ENCODE results near the gene ACOXL.

ACOXL gene

DNA sequence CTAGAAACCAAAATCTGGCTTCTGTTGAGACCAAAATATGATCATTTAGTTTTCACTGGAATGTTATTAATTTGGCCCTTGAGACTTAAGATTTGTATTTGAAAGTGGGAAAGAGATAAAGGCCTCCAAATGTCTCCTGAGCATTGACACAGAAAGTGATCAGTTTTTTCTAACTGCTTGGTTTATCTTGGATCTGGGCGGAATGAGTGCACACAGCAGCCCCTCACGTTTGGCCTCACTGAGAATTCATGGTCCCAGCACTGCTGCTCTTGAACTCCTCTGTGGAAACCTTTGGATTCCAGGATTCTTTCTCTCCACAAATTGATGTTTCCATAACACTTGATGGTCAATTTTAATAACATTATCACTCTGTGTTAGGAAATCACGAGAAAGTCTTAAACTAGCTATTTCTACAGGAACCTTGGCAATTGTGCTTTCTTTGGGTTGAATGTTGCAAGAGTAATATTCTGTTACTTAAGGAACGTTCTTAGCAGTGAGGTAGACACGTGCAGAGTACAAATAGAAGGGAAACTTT lies 208.1 kb downstream of the ACOXL start:
- TF ChIP-seq, protein P1, sequence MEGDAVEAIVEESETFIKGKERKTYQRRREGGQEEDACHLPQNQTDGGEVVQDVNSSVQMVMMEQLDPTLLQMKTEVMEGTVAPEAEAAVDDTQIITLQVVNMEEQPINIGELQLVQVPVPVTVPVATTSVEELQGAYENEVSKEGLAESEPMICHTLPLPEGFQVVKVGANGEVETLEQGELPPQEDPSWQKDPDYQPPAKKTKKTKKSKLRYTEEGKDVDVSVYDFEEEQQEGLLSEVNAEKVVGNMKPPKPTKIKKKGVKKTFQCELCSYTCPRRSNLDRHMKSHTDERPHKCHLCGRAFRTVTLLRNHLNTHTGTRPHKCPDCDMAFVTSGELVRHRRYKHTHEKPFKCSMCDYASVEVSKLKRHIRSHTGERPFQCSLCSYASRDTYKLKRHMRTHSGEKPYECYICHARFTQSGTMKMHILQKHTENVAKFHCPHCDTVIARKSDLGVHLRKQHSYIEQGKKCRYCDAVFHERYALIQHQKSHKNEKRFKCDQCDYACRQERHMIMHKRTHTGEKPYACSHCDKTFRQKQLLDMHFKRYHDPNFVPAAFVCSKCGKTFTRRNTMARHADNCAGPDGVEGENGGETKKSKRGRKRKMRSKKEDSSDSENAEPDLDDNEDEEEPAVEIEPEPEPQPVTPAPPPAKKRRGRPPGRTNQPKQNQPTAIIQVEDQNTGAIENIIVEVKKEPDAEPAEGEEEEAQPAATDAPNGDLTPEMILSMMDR (conservative IDR thresholded peaks at IDR 0.05; ENCODE audit: low read depth), result no peak
- H3K27ac ChIP-seq, result no peak overlapping the region
- CTCF ChIA-PET, result interaction anchor here (0.6 kb wide), 2 partner anchors 19 to 41 kb away, joined by 3 read pairs; no protein-coding TSS in a partner anchor
- POLR2A ChIA-PET (ENCODE audit: low non-redundant PET), result no interaction called here
- DNase-seq (ENCODE audit: low spot score), result no peak

DNA sequence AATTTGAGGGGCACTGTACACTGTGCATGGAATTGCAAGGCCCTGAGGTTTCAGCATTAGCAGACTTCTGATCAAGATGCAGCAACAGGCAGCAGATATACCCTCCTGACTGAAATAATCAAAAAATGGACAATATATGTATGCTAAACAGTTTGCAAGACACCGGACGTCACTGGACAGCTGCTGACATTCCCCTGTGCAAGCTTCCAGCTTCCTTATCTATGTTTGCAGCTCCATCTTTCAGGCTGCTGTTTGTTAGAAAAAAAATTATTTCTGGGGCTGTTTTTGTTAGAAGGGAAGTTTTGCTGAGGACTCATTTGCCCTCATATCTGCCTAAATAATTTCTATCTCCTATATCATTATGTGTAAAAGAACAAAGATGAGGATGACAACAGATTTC lies 208.9 kb downstream of the ACOXL start:
- ChIA-PET CTCF (interaction anchor here (0.6 kb wide), 3 partner anchors 18 to 239 kb away, joined by 3 read pairs; no protein-coding TSS in a partner anchor), POLR2A (ENCODE audit: low non-redundant PET) (no interaction called here)
- TF ChIP-seq, protein P1 (conservative IDR thresholded peaks at IDR 0.05; ENCODE audit: low read depth), result no peak
- no peak for DNase-seq (ENCODE audit: low spot score)
- H3K27ac ChIP-seq, result no peak overlapping the region

DNA sequence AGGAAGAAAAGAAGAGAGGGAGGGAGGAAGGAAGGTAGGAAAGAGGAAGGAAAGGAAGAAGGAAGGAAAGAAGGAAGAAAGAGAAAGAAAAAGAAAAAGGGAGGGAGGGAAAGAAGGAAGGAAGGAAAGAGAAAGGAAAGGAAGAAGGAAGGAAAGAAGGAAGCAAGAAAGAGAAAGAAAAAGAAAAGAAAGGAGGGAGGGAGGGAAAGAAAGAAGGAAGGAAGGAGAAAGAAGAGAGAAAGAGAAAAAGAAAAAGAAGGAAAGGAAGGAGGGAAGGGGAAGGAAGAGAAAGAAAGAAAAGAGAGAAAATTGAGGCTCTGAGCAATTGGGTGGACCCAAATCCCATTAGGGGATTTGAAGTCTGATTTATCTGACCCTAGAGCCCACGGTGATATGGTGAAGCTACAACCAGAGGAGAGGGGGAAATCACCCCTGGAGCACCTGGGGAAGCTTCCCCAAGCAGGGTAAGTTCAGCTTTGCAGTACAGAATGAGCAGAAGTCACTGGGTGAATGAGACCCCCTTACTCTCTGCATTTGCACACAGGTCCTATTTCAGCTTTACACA lies 210.8 kb downstream of the ACOXL start:
- H3K27ac ChIP-seq, result no peak overlapping the region
- ChIA-PET POLR2A (ENCODE audit: low non-redundant PET) (no interaction called here), CTCF (interaction anchor here (0.6 kb wide), 1 partner anchor 9 kb away, joined by 5 read pairs; no protein-coding TSS in a partner anchor)
- TF ChIP-seq, protein P1 (conservative IDR thresholded peaks at IDR 0.05; ENCODE audit: low read depth), result no peak
- DNase-seq (ENCODE audit: low spot score), result no peak

DNA sequence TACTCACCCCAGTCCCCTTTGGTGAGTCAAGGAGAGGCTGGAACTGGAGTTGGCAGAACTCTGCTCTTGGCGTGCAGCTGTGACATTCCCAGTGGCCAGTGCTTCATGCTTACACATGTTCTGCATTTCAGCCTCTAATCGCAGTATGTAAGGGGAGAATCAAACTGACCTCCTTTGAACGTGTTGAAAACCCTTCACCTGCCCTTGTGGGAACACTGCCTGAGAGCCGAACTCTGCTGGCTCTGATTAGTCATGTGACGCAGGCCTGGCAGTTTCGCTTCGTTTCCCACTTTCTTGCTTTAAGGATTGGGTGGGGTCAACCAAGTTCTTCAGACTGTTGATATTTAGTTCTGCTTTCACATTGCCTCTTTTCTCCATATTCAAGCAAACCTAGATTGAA lies 214.5 kb downstream of the ACOXL start:
- DNase-seq (ENCODE audit: low spot score), result no peak
- ChIA-PET POLR2A (ENCODE audit: low non-redundant PET) (no interaction called here), CTCF (no interaction called here)
- no peak overlapping the region for H3K27ac ChIP-seq
- TF ChIP-seq, protein P1 (conservative IDR thresholded peaks at IDR 0.05; ENCODE audit: low read depth), result no peak

DNA sequence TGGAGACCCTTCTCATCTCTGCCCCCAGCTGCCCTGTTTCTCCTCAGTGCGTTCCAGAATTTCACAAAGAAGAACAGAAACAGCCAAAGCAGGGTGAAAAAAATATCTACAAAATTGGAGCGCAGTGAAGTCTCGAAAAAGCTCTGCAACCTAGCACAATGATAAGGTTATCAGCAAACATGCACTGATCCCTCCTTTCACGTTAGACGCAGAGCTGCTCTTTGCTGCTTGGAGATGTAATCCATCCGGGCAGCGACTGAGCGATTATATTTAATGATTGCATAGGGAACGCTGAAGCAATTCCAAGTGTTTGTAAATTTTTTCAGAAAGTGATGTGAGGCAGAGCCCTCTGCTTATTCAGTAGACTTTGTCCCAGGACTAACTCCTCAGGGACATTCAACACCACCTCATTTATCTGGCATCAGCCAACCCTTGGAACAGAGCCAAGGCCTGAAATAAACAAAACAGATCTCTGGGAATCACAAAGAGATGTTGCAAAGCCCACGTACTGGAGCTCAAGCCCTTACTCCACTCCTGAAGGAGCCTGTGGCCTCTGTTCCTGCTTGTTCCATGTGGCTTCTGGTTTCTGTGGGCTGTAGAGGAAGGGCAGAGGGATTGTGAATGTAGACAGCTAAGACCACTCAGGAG lies 215.8 kb downstream of the ACOXL start:
- DNase-seq (ENCODE audit: low spot score), result no peak
- ChIA-PET POLR2A (ENCODE audit: low non-redundant PET) (no interaction called here), CTCF (interaction anchor here (0.7 kb wide), 1 partner anchor 17 kb away, joined by 3 read pairs; no protein-coding TSS in a partner anchor)
- TF ChIP-seq, protein P1 (conservative IDR thresholded peaks at IDR 0.05; ENCODE audit: low read depth), result no peak
- no peak overlapping the region for H3K27ac ChIP-seq

DNA sequence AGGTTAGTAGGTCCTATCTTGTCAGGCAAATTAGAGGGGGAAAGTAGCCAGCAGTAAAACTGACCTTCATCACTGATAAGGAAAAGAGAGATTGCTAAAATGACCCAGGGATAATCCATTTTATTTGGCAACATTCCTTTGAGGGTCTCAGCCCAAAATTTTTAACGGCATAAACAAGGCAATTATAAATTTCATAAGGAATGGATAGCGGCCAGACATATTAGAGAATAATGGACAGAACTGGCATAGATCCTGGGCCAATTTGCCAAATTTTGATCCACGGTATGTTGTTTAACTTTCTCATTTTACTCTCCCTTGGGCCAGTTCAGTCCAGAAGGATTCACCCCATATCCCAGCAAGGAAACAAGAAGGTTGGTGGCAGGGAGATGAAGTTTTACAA lies 217.9 kb downstream of the ACOXL start:
- CTCF ChIA-PET, result no interaction called here
- DNase-seq (ENCODE audit: low spot score), result no peak
- TF ChIP-seq, protein P1 (conservative IDR thresholded peaks at IDR 0.05; ENCODE audit: low read depth), result no peak
- POLR2A ChIA-PET (ENCODE audit: low non-redundant PET), result no interaction called here
- H3K27ac ChIP-seq, result no peak overlapping the region

Data from RWPE1 (cell line).